ENCODE results near the gene SEC11A. TPM values are rescaled to one million over a fixed set of nuclear protein-coding genes. Genes with fewer than 3 reads are reported as not detected.

The SEC11A gene
- total RNA-seq, 1 donor from 2014 or later, result 189 TPM

DNA sequence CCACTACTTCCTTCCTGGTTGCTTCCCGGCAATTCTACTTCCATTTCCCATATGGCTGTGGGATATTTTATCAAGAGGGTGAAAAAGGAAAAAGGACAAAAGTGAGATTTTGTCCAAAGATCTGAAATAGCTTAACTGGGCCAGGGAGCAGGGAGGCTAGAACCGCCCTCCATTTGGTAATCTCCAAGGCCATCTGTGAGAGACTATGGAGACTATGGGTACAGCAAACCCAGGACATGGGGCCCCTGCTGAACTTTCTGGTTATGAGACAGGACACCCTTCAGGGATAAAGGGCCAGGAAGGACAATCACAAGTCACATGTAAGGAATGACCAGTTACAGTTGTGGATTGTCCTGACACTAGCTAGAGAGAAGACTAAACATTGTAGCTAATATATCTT, 90.8 kb downstream of the SEC11A start:
- no peak for DNase-seq (ENCODE audit: low spot score, unreplicated experiment)
- H3K4me1 Mint-ChIP-seq (ENCODE audit: low read depth), result no peaks in the 10 kb centered on the region
- no peak for TF ChIP-seq CTCF (IDR thresholded peaks at IDR 0.05; ENCODE audit: unreplicated experiment)
- H3K27me3 Mint-ChIP-seq, result no peaks in the 10 kb centered on the region
- no peak overlapping the region for H3K4me3 Mint-ChIP-seq (ENCODE audit: low read depth)
- H3K9me3 Mint-ChIP-seq (ENCODE audit: low read depth), result peaks cover 27% of the 10 kb centered on the region
- peak overlapping the region; percentile 87 for H3K27ac Mint-ChIP-seq
- H3K36me3 Mint-ChIP-seq (ENCODE audit: insufficient read depth), result peaks cover 49% of the 10 kb centered on the region

DNA sequence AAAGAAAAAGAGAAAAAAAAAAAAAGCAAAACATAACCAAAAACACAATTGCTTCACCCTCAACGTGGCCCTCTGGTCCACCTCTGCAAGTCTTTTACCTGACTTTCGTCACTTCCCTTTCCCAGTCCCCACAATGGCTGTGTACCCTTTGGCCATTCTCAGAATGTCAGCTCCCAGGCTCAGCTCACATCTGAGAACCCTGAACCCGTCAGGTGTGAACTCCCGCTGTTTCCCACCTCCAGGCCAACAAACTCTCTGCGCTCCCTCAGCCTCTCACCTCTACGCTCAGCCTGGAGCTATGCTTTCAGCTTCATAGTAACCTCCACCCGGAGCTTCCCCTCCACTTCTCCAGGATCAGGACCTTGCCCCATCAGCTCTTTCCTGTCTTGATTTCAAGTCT, 91.6 kb downstream of the SEC11A start:
- H3K27me3 Mint-ChIP-seq, result no peaks in the 10 kb centered on the region
- H3K4me1 Mint-ChIP-seq (ENCODE audit: low read depth), result no peaks in the 10 kb centered on the region
- peak overlapping the region; percentile 87 for H3K27ac Mint-ChIP-seq
- H3K36me3 Mint-ChIP-seq (ENCODE audit: insufficient read depth), result peaks cover 56% of the 10 kb centered on the region
- H3K4me3 Mint-ChIP-seq (ENCODE audit: low read depth), result no peak overlapping the region
- H3K9me3 Mint-ChIP-seq (ENCODE audit: low read depth), result peaks cover 33% of the 10 kb centered on the region
- TF ChIP-seq CTCF (IDR thresholded peaks at IDR 0.05; ENCODE audit: unreplicated experiment), result no peak
- no peak for DNase-seq (ENCODE audit: low spot score, unreplicated experiment)

GRCh38 chr15:84621358-84621979, 94.5 kb downstream of the SEC11A start:
- no peak for DNase-seq (ENCODE audit: low spot score, unreplicated experiment)
- peak overlapping the region; percentile 84 for H3K27ac Mint-ChIP-seq
- H3K36me3 Mint-ChIP-seq (ENCODE audit: insufficient read depth), result peaks cover 74% of the 10 kb centered on the region
- H3K4me3 Mint-ChIP-seq (ENCODE audit: low read depth), result no peak overlapping the region
- no peak for TF ChIP-seq CTCF (IDR thresholded peaks at IDR 0.05; ENCODE audit: unreplicated experiment)
- H3K27me3 Mint-ChIP-seq, result no peaks in the 10 kb centered on the region
- H3K4me1 Mint-ChIP-seq (ENCODE audit: low read depth), result no peaks in the 10 kb centered on the region
- peaks cover 34% of the 10 kb centered on the region for H3K9me3 Mint-ChIP-seq (ENCODE audit: low read depth)

DNA sequence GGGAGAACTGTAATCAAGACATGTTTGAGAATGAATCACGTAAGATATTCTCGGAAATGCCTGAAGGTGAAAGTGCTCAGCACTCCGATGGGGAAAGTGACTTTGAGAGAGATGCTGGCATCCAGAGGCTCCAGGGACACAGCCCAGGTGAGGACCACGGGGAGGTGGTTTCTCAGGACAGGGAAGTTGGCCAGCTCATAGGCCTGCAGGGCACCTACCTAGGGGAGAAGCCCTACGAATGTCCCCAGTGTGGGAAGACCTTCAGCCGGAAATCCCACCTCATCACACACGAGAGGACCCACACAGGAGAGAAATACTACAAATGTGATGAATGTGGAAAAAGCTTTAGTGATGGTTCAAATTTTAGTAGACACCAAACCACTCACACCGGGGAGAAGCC, 95.3 kb downstream of the SEC11A start:
- H3K4me1 Mint-ChIP-seq (ENCODE audit: low read depth), result no peaks in the 10 kb centered on the region
- no peak for DNase-seq (ENCODE audit: low spot score, unreplicated experiment)
- H3K27me3 Mint-ChIP-seq, result no peaks in the 10 kb centered on the region
- H3K36me3 Mint-ChIP-seq (ENCODE audit: insufficient read depth), result peaks cover 75% of the 10 kb centered on the region
- peak overlapping the region; percentile 19 for H3K27ac Mint-ChIP-seq
- peaks cover 36% of the 10 kb centered on the region for H3K9me3 Mint-ChIP-seq (ENCODE audit: low read depth)
- peak overlapping the region; percentile 37 for H3K4me3 Mint-ChIP-seq (ENCODE audit: low read depth)
- TF ChIP-seq CTCF (IDR thresholded peaks at IDR 0.05; ENCODE audit: unreplicated experiment), result no peak

Other genes starting within 250 kb of the SEC11A start
- gene ZSCAN2, start 115.1 kb downstream of the SEC11A start, total RNA-seq, result 44.6 and 46.7 TPM in 2 replicates
- 65.7 and 69.8 TPM in 2 replicates for gene WDR73, start 61.9 kb downstream of the SEC11A start, total RNA-seq
- gene NMB, start 57.9 kb downstream of the SEC11A start, total RNA-seq, result 4.9 and 6.1 TPM in 2 replicates
- gene ZNF592, start 32.5 kb upstream of the SEC11A start, total RNA-seq, result 40.0 and 40.5 TPM in 2 replicates
- gene ALPK3, start 101.2 kb upstream of the SEC11A start, total RNA-seq, result 122 TPM in 2 replicates
- gene SLC28A1, start 168.5 kb upstream of the SEC11A start, total RNA-seq, result not detected in 2 replicates

Measured in progenitor cell of endocrine pancreas (in vitro differentiated cells).